Endothelial cell of umbilical vein (primary cell): Measurements from ENCODE around the gene FARP2.

Experiments used
- EZH2 ChIP-seq: IDR thresholded peaks from 2 replicates; pipeline ENCODE4 v1.6.1; 2012; ENCODE audit warnings: borderline replicate concordance, low read depth, mild to moderate bottlenecking, moderate library complexity, low read length, inconsistent platforms; ENCODE audit not compliant: severe bottlenecking
- GATA2 ChIP-seq: IDR thresholded peaks from 2 replicates; pipeline ENCODE4 v1.7.0; 2011; ENCODE audit warnings: low read depth, mild to moderate bottlenecking, moderate library complexity, mixed read lengths, low read length; ENCODE audit not compliant: insufficient read length, insufficient read depth
- JUN ChIP-seq: IDR thresholded peaks from 2 replicates; pipeline ENCODE4 v1.6.1; 2011; ENCODE audit warnings: borderline replicate concordance, low read depth; ENCODE audit not compliant: insufficient read length, insufficient read depth
- MAX ChIP-seq: IDR thresholded peaks from 2 replicates; pipeline ENCODE4 v1.6.1; 2011; ENCODE audit not compliant: insufficient read depth, insufficient read length
- MYC ChIP-seq: IDR thresholded peaks from one replicate; pipeline ENCODE4 v1.6.1; 2011; ENCODE audit warnings: mild to moderate bottlenecking, low read depth, low read length
- POLR2A ChIP-seq: IDR thresholded peaks from 2 replicates; pipeline ENCODE4 v1.6.1; 2012; ENCODE audit warnings: low read depth, mild to moderate bottlenecking, control low read depth, low read length
- POLR2AphosphoS5 ChIP-seq: IDR thresholded peaks from 2 replicates; pipeline ENCODE4 v1.6.1; 2012; ENCODE audit warnings: low read depth, mild to moderate bottlenecking, control low read depth, low read length, moderate library complexity; ENCODE audit not compliant: insufficient read depth
- TF ChIP-seq, protein P1 (sequence below), 2 donors: IDR thresholded peaks; 1 replicate in 1 of 2; 2 replicates in 1 of 2; pipeline ENCODE4 v1.5.1; 2011; ENCODE audit warnings: low read length in 2 of 2, mild to moderate bottlenecking in 2 of 2, moderate library complexity in 2 of 2, control low read depth in 1 of 2, inconsistent platforms in 1 of 2, low read depth in 1 of 2; ENCODE audit not compliant: insufficient read depth in 1 of 2; ENCODE audit errors: extremely low read depth in 1 of 2

GRCh38 chr2:241315093-241315878 is 40.8 kb upstream of the FARP2 start, which contains the start of gene HDLBP:
- TF ChIP-seq, protein P1, sequence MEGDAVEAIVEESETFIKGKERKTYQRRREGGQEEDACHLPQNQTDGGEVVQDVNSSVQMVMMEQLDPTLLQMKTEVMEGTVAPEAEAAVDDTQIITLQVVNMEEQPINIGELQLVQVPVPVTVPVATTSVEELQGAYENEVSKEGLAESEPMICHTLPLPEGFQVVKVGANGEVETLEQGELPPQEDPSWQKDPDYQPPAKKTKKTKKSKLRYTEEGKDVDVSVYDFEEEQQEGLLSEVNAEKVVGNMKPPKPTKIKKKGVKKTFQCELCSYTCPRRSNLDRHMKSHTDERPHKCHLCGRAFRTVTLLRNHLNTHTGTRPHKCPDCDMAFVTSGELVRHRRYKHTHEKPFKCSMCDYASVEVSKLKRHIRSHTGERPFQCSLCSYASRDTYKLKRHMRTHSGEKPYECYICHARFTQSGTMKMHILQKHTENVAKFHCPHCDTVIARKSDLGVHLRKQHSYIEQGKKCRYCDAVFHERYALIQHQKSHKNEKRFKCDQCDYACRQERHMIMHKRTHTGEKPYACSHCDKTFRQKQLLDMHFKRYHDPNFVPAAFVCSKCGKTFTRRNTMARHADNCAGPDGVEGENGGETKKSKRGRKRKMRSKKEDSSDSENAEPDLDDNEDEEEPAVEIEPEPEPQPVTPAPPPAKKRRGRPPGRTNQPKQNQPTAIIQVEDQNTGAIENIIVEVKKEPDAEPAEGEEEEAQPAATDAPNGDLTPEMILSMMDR (IDR thresholded peaks at IDR 0.05; ENCODE audit: extremely low read depth in 1 of 2, insufficient read depth in 1 of 2, low read depth in 1 of 2, low read length in 2 of 2): peak; percentile 14 to 33
- TF ChIP-seq EZH2: no peak
- peak; percentile 96 for TF ChIP-seq MAX
- TF ChIP-seq POLR2A: peak; percentile 89
- no peak for TF ChIP-seq MYC
- no peak for TF ChIP-seq GATA2
- peak; percentile 86 for TF ChIP-seq POLR2AphosphoS5
- no peak for TF ChIP-seq JUN
